ENCODE results near the gene CEBPA. TPM values are rescaled to one million over a fixed set of nuclear protein-coding genes. Genes with fewer than 3 reads are reported as not detected.

The CEBPA gene
- total and polyA plus RNA-seq, 3 donors from 2014 or later = 3.5 to 5.0 (median 4.7) TPM

GRCh38 chr19:33329736-33330135 is 27.4 kb upstream of the CEBPA start:
- intact Hi-C loops (cut with DNase I; ENCODE audit: low total_unique reads) = no loop called here
- DNase-seq = no peak
- H3K9me3 ChIP-seq = no peaks in the 10 kb centered on the region
- H3K27me3 ChIP-seq = no peaks in the 10 kb centered on the region
- H3K36me3 ChIP-seq (ENCODE audit: low read depth, missing control alignments) = no peaks in the 10 kb centered on the region
- H3K4me3 ChIP-seq = no peak overlapping the region
- 79 to 80% methylated on average over 4 of the region's 4 CpGs for WGBS, 2 donors
- TF ChIP-seq CTCF (IDR thresholded peaks at IDR 0.05) (no peak), POLR2A (IDR thresholded peaks at IDR 0.05) (no peak)
- no peak overlapping the region for H3K27ac ChIP-seq
- H3K4me1 ChIP-seq = no peaks in the 10 kb centered on the region

- Histone ChIP-seq H3K4me1 (no peaks in the 10 kb centered on the region), H3K27me3 (no peaks in the 10 kb centered on the region), H3K4me3 (no peak overlapping the region), H3K27ac (no peak overlapping the region), H3K36me3 (ENCODE audit: low read depth, missing control alignments) (no peaks in the 10 kb centered on the region), H3K9me3 (no peaks in the 10 kb centered on the region)
- intact Hi-C loops (cut with DNase I; ENCODE audit: low total_unique reads) = no loop called here
- DNase-seq = no peak
- TF ChIP-seq POLR2A (IDR thresholded peaks at IDR 0.05) (no peak), CTCF (IDR thresholded peaks at IDR 0.05) (no peak)
- WGBS, 2 donors = 66 to 72% methylated on average over 8 of the region's 8 CpGs
Measured at GRCh38 chr19:33329060-33329459, 26.7 kb upstream of the CEBPA start.

GRCh38 chr19:33325920-33326319 is 23.6 kb upstream of the CEBPA start:
- TF ChIP-seq POLR2A (IDR thresholded peaks at IDR 0.05) (no peak), CTCF (IDR thresholded peaks at IDR 0.05) (no peak)
- Histone ChIP-seq H3K4me3 (no peak overlapping the region), H3K36me3 (ENCODE audit: low read depth, missing control alignments) (no peaks in the 10 kb centered on the region), H3K27me3 (no peaks in the 10 kb centered on the region), H3K27ac (no peak overlapping the region), H3K9me3 (no peaks in the 10 kb centered on the region), H3K4me1 (no peaks in the 10 kb centered on the region)
- intact Hi-C loops (cut with DNase I; ENCODE audit: low total_unique reads) = no loop called here
- WGBS, 2 donors = 61 to 64% methylated on average over 5 of the region's 5 CpGs
- no peak for DNase-seq

GRCh38 chr19:33324628-33325027 is 22.3 kb upstream of the CEBPA start:
- DNase-seq = no peak
- Histone ChIP-seq H3K4me1 (no peaks in the 10 kb centered on the region), H3K9me3 (no peaks in the 10 kb centered on the region), H3K4me3 (no peak overlapping the region), H3K27ac (no peak overlapping the region), H3K36me3 (ENCODE audit: low read depth, missing control alignments) (no peaks in the 10 kb centered on the region), H3K27me3 (no peaks in the 10 kb centered on the region)
- TF ChIP-seq POLR2A (IDR thresholded peaks at IDR 0.05) (no peak), CTCF (IDR thresholded peaks at IDR 0.05) (no peak)
- intact Hi-C loops (cut with DNase I; ENCODE audit: low total_unique reads) = no loop called here
- 85 to 91% methylated on average over 3 of the region's 3 CpGs for WGBS, 2 donors

GRCh38 chr19:33323093-33323820 is 20.9 kb upstream of the CEBPA start:
- TF ChIP-seq CTCF (IDR thresholded peaks at IDR 0.05) (no peak), POLR2A (IDR thresholded peaks at IDR 0.05) (no peak)
- Histone ChIP-seq H3K9me3 (no peaks in the 10 kb centered on the region), H3K4me1 (no peaks in the 10 kb centered on the region), H3K4me3 (no peak overlapping the region), H3K27ac (no peak overlapping the region), H3K27me3 (no peaks in the 10 kb centered on the region), H3K36me3 (ENCODE audit: low read depth, missing control alignments) (no peaks in the 10 kb centered on the region)
- intact Hi-C loops (cut with DNase I; ENCODE audit: low total_unique reads) = no loop called here
- WGBS, 2 donors = 82 to 86% methylated on average over 6 of the region's 6 CpGs
- DNase-seq = no peak
